CD8-positive, alpha-beta memory T cell (primary cell): ENCODE results near the gene DTNB. TPM values are rescaled to one million over a fixed set of nuclear protein-coding genes. Genes with fewer than 3 reads are reported as not detected.
A peak's percentile ranks its signal among the peaks of the same experiment; 100 is the strongest.

ENCODE experiments used
- CTCF ChIA-PET: fragments of 350-600 bp; sonication (Branson Sonifier 250); formaldehyde crosslinking; loops from one replicate; lab custom pipeline; 2021; ENCODE audit warnings: antibody characterized with exemption; lab: Charles Lee
- POLR2A ChIA-PET: fragments of 350-600 bp; sonication (Branson Sonifier 250); formaldehyde crosslinking; loops from one replicate; lab custom pipeline; 2021; ENCODE audit warnings: antibody characterized with exemption; lab: Charles Lee
- DNase-seq, 5 donors: peaks; one replicate each; pipeline versions ENCODE4 v3.0.0 to v3.0.0-alpha.2; 2020 to 2022; ENCODE audit warnings: mixed read lengths in 1 of 5
- H3K27ac ChIP-seq: one replicate; pipeline ENCODE4 v1.7.0; 2013; ENCODE audit warnings: low read depth, mild to moderate bottlenecking, low read length, moderate library complexity
- H3K27me3 ChIP-seq: 2 replicates; pipeline ENCODE4 v1.7.0; 2013; ENCODE audit warnings: low read length, mild to moderate bottlenecking; ENCODE audit not compliant: insufficient read depth, poor library complexity, severe bottlenecking
- H3K36me3 ChIP-seq: 2 replicates; pipeline ENCODE4 v1.7.0; 2013; ENCODE audit warnings: mild to moderate bottlenecking, low read length, moderate library complexity; ENCODE audit not compliant: insufficient read depth
- H3K4me1 ChIP-seq: 2 replicates; pipeline ENCODE4 v1.7.0; 2013; ENCODE audit warnings: mild to moderate bottlenecking, low read length, moderate library complexity; ENCODE audit not compliant: insufficient read depth
- H3K4me3 ChIP-seq: 2 replicates; pipeline ENCODE4 v1.7.0; 2013; ENCODE audit warnings: mild to moderate bottlenecking, low read length
- H3K9me3 ChIP-seq: 2 replicates; pipeline ENCODE4 v1.7.0; 2013; ENCODE audit warnings: mild to moderate bottlenecking, low read length
- H3K27ac Mint-ChIP-seq, 8 donors: one replicate each; pipeline ENCODE4 v1.8.0; 2020 to 2021; ENCODE audit warnings: mixed read lengths in 8 of 8, mild to moderate bottlenecking in 6 of 8, inconsistent platforms in 3 of 8, moderate library complexity in 3 of 8
- H3K27me3 Mint-ChIP-seq, 2 donors: one replicate each; pipeline ENCODE4 v1.8.0; 2020 to 2021; ENCODE audit warnings: mixed read lengths in 2 of 2, mild to moderate bottlenecking in 1 of 2, moderate library complexity in 1 of 2
- H3K36me3 Mint-ChIP-seq, 3 donors: one replicate each; pipeline ENCODE4 v1.8.0; 2020 to 2021; ENCODE audit warnings: mixed read lengths in 3 of 3, inconsistent platforms in 1 of 3, mild to moderate bottlenecking in 1 of 3
- H3K4me1 Mint-ChIP-seq, 3 donors: one replicate each; pipeline ENCODE4 v1.8.0; 2020 to 2021; ENCODE audit warnings: mixed read lengths in 3 of 3, inconsistent platforms in 1 of 3, mild to moderate bottlenecking in 1 of 3
- H3K4me3 Mint-ChIP-seq, 7 donors: one replicate each; pipeline ENCODE4 v1.8.0; 2020 to 2021; ENCODE audit warnings: mixed read lengths in 7 of 7, mild to moderate bottlenecking in 6 of 7, moderate library complexity in 4 of 7, inconsistent platforms in 2 of 7
- H3K9me3 Mint-ChIP-seq, 5 donors: one replicate each; pipeline ENCODE4 v1.8.0; 2020 to 2022; ENCODE audit warnings: mixed read lengths in 5 of 5, mild to moderate bottlenecking in 3 of 5, moderate library complexity in 2 of 5, inconsistent platforms in 1 of 5
- polyA plus RNA-seq: library from polyadenylated mRNA; unstranded; fragments of 300-500 nt; fragmentation: Illumina TruSeq; gene quantifications from one replicate; pipeline ENCODE4 v1.2.3, GENCODE V29; 2021
- total RNA-seq, 2 experiments: library from RNA; stranded (reverse); gene quantifications; one replicate each; pipeline ENCODE4 v1.2.3, GENCODE V29; 2021

The DTNB gene
- total and polyA plus RNA-seq, 3 experiments from 2014 or later, result 15.2 to 19.4 (median 16.8) TPM

DNA sequence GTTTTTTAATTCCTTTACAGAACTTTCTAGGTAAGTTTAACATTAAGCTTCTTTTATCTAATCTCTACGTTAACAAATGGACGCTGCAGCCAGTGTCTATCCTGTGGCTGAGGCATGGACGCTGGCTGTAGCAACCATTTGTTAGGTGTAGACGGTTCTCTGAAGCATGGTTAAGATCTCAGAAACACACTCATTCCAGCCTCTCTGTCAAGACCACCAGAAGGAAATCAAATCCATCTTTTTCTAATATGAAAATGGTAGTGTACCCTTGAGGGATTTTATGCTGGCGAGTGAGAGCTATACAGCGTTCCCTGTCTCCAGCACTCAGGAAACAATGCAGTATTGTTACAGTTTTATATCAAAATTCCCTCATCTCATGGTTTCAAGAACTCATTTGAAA is 78.0 kb downstream of the DTNB start:
- H3K4me1 ChIP-seq, result no peaks in the 10 kb centered on the region
- H3K27ac Mint-ChIP-seq, result no peak overlapping the region
- H3K27me3 ChIP-seq, result no peaks in the 10 kb centered on the region
- no peak overlapping the region for H3K4me3 Mint-ChIP-seq
- no peaks in the 10 kb centered on the region for H3K36me3 ChIP-seq
- no peaks in the 10 kb centered on the region for H3K9me3 ChIP-seq
- DNase-seq, result no peak
- H3K36me3 Mint-ChIP-seq, result peaks cover 8 to 11% (median 8%) of the 10 kb centered on the region in 3 donors
- H3K9me3 Mint-ChIP-seq, result no peaks in the 10 kb centered on the region
- peaks cover 7 to 11% (median 8%) of the 10 kb centered on the region in 3 donors for H3K4me1 Mint-ChIP-seq
- POLR2A ChIA-PET, result no interaction called here
- H3K4me3 ChIP-seq, result no peak overlapping the region
- H3K27ac ChIP-seq, result no peak overlapping the region
- no peaks in the 10 kb centered on the region for H3K27me3 Mint-ChIP-seq
- CTCF ChIA-PET, result no interaction called here

DNA sequence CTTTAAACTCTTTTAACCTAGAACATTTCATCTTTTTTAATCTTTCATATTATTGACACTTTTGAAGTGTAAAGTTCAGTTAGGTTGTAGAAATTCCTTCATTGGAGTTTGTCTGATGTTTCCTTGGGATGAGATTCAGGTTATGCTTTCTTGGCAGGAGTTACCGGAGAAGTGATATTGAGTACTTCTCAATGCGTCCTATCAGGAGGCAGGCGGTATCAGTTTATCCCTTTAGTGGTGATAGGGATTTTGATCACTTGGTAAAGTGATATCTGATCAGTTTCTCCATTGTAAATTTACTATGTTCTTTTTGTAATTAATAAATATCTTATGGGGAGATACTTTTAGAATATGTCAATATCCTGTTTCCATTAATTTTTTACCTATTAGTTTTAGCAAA is 78.4 kb downstream of the DTNB start:
- H3K27ac ChIP-seq, result no peak overlapping the region
- H3K27me3 Mint-ChIP-seq, result no peaks in the 10 kb centered on the region
- H3K36me3 ChIP-seq, result no peaks in the 10 kb centered on the region
- H3K36me3 Mint-ChIP-seq, result peaks cover 8 to 11% (median 8%) of the 10 kb centered on the region in 3 donors
- no peak overlapping the region for H3K4me3 Mint-ChIP-seq
- no peaks in the 10 kb centered on the region for H3K9me3 Mint-ChIP-seq
- ChIA-PET CTCF (no interaction called here), POLR2A (no interaction called here)
- H3K9me3 ChIP-seq, result no peaks in the 10 kb centered on the region
- H3K4me1 ChIP-seq, result no peaks in the 10 kb centered on the region
- no peak overlapping the region for H3K4me3 ChIP-seq
- no peaks in the 10 kb centered on the region for H3K27me3 ChIP-seq
- H3K4me1 Mint-ChIP-seq, result peaks cover 7 to 11% (median 8%) of the 10 kb centered on the region in 3 donors
- no peak for DNase-seq
- no peak overlapping the region for H3K27ac Mint-ChIP-seq

DNA sequence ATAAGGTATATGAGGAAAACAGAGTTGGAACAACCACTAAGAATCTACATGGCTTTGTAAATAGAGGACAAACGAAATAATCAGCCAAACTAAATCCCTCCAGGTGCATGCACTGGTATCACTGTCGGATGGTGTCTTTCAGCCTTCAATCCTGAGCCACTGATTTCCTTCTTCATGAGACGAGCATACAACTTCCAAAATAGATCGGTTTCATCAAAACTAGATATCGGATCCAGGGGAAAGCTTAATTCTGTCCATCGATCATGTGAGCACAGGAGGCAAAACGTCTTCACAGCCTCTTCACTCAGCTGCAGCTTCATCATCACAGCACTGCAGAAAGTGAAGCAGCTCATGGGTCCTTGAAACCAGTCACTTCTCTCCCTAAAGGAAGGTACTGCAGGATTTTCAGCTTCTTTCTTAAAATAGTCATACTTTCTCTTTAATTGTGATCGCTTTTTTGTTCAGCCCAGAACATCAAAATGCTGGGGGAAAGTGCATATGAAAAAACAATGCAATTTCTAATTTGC is 80.5 kb downstream of the DTNB start:
- ChIA-PET CTCF (interaction anchor here (1.2 kb wide), 1 partner anchor 10 kb away, joined by 4 read pairs; no protein-coding TSS in a partner anchor), POLR2A (interaction anchor here (0.7 kb wide), 1 partner anchor 94 kb away, joined by 3 read pairs; no protein-coding TSS in a partner anchor)
- H3K9me3 Mint-ChIP-seq, result no peaks in the 10 kb centered on the region
- peaks cover 12 to 18% (median 13%) of the 10 kb centered on the region in 3 donors for H3K4me1 Mint-ChIP-seq
- no peak overlapping the region for H3K4me3 ChIP-seq
- no peaks in the 10 kb centered on the region for H3K27me3 ChIP-seq
- H3K27ac Mint-ChIP-seq, result peak overlapping the region in 5 of 8 donors; percentile 26 to 81 (median 51)
- no peaks in the 10 kb centered on the region for H3K36me3 ChIP-seq
- no peak overlapping the region for H3K27ac ChIP-seq
- no peak for DNase-seq
- peaks cover 0 to 6% (median 3%) of the 10 kb centered on the region in 3 donors for H3K36me3 Mint-ChIP-seq
- no peaks in the 10 kb centered on the region for H3K4me1 ChIP-seq
- no peak overlapping the region for H3K4me3 Mint-ChIP-seq
- H3K9me3 ChIP-seq, result no peaks in the 10 kb centered on the region
- H3K27me3 Mint-ChIP-seq, result no peaks in the 10 kb centered on the region

DNA sequence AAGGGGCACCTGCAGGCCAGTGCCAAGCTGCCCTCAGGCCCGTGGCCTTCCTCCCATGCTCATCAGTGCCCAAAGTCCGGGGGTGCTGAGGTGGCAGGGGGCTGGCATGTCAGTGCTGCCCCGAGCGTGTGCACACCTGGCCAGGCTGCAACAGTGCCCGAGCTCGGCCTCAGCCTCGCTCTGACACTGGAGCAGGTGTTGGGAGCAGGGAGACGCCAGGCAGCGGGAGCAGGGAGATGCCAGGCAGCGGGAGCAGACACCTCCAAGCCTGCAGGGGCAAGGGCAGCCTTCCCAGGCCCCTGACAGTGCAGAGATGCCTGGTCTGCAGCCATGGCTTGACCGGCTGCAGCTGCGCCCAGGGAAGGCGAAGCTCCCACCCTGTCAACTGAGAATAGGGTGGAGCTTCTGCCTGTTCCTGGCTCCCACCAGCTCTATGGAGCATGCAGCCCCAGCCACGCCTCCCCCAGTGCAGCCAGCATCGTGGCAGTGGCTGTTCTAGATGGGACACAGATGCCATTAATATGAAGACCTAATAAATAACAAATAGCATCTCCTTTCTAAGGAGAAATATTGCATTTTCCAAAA is 82.4 kb downstream of the DTNB start:
- Histone ChIP-seq H3K27me3 (no peaks in the 10 kb centered on the region), H3K4me1 (no peaks in the 10 kb centered on the region), H3K27ac (no peak overlapping the region), H3K36me3 (no peaks in the 10 kb centered on the region), H3K9me3 (no peaks in the 10 kb centered on the region), H3K4me3 (no peak overlapping the region)
- Mint-ChIP-seq H3K9me3 (no peaks in the 10 kb centered on the region), H3K36me3 (peaks cover 0 to 3% (median 2%) of the 10 kb centered on the region in 3 donors), H3K27me3 (no peaks in the 10 kb centered on the region), H3K4me3 (no peak overlapping the region), H3K4me1 (peaks cover 14 to 18% (median 17%) of the 10 kb centered on the region in 3 donors), H3K27ac (peak overlapping the region in 1 of 8 donors; percentile 7)
- no peak for DNase-seq
- ChIA-PET CTCF (no interaction called here), POLR2A (no interaction called here)

DNA sequence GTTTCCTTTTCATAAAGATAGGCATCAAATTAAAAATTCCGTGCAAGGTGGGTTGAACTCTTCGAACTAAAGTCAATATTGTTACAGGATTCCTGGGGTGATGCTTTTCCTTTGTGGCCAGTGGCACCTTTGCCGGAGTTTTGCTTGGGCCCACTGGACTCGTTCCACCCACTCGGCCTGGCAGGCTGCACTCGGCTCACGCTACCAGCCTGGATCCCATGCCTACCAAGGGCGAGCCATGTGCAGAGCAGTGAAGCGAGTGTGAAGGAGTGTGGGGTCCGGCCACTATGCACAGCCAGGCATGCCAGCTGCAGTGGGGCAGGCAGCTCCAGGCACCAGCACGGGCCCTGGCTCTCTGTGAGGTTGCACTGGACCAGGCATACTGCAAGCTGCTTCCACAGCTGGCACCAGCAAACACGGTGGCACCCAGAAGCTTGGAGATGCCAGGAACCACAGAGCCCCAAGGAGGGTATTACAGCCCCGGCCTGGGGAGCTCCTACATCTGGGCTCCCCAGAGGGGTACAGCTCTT is 83.6 kb downstream of the DTNB start:
- no peak for DNase-seq
- ChIA-PET CTCF (interaction anchor here (0.6 kb wide), 1 partner anchor 103 kb away, joined by 3 read pairs; no protein-coding TSS in a partner anchor), POLR2A (no interaction called here)
- H3K4me3 ChIP-seq, result no peak overlapping the region
- H3K27me3 ChIP-seq, result no peaks in the 10 kb centered on the region
- no peaks in the 10 kb centered on the region for H3K9me3 Mint-ChIP-seq
- H3K36me3 Mint-ChIP-seq, result peaks cover 0 to 3% (median 0%) of the 10 kb centered on the region in 3 donors
- no peaks in the 10 kb centered on the region for H3K9me3 ChIP-seq
- H3K27me3 Mint-ChIP-seq, result no peaks in the 10 kb centered on the region
- no peak overlapping the region for H3K27ac Mint-ChIP-seq
- H3K4me1 Mint-ChIP-seq, result peaks cover 14 to 18% (median 17%) of the 10 kb centered on the region in 3 donors
- no peaks in the 10 kb centered on the region for H3K4me1 ChIP-seq
- no peak overlapping the region for H3K4me3 Mint-ChIP-seq
- H3K27ac ChIP-seq, result no peak overlapping the region
- H3K36me3 ChIP-seq, result no peaks in the 10 kb centered on the region

DNA sequence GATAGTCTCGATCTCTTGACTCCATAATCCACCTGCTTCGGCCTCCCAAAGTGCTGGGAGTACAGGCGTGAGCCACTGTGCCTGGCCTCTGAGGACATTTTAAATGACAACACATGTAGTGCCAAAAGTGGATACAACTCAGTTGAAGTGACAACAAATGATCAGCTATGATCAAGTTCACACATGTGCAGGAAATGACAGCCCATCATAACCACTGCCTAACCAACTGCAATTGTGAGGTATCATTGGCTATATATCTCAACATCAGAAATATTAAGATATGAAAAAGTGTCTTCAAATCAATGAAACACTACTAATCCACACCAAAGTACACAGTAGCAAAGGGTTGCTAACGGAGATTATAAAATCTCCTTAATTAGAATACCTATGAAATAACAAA is 84.8 kb downstream of the DTNB start:
- Mint-ChIP-seq H3K27ac (no peak overlapping the region), H3K4me1 (peaks cover 14 to 18% (median 17%) of the 10 kb centered on the region in 3 donors), H3K9me3 (no peaks in the 10 kb centered on the region), H3K36me3 (no peaks in the 10 kb centered on the region), H3K27me3 (no peaks in the 10 kb centered on the region), H3K4me3 (no peak overlapping the region)
- ChIA-PET POLR2A (no interaction called here), CTCF (no interaction called here)
- Histone ChIP-seq H3K9me3 (no peaks in the 10 kb centered on the region), H3K36me3 (no peaks in the 10 kb centered on the region), H3K4me1 (no peaks in the 10 kb centered on the region), H3K4me3 (no peak overlapping the region), H3K27ac (no peak overlapping the region), H3K27me3 (no peaks in the 10 kb centered on the region)
- DNase-seq, result no peak

DNA sequence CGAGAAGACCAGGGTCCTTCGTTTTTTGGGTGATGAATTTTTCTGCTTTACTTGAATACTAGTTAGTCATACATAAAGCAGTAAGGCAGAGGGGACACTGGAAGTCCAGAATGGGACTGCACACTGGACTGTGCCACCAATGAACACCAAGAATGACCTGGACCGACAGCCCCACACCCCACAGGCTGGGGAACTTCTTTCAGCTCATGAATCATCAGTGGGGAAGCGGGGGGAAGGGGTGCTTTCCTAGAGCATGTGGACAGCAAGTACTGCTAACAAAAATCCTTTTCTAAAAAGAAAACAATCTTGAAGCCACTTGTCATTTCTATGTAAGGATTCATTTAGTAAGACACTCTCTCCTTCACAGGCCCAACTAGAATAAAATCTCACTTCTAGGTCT is 86.0 kb downstream of the DTNB start:
- Mint-ChIP-seq H3K27me3 (no peaks in the 10 kb centered on the region), H3K9me3 (no peaks in the 10 kb centered on the region), H3K36me3 (peaks cover 0 to 4% (median 0%) of the 10 kb centered on the region in 3 donors), H3K27ac (no peak overlapping the region), H3K4me1 (peaks cover 11 to 17% (median 13%) of the 10 kb centered on the region in 3 donors), H3K4me3 (no peak overlapping the region)
- H3K27ac ChIP-seq, result no peak overlapping the region
- ChIA-PET CTCF (no interaction called here), POLR2A (no interaction called here)
- no peak for DNase-seq
- no peaks in the 10 kb centered on the region for H3K27me3 ChIP-seq
- H3K36me3 ChIP-seq, result no peaks in the 10 kb centered on the region
- no peaks in the 10 kb centered on the region for H3K9me3 ChIP-seq
- H3K4me3 ChIP-seq, result no peak overlapping the region
- no peaks in the 10 kb centered on the region for H3K4me1 ChIP-seq

DNA sequence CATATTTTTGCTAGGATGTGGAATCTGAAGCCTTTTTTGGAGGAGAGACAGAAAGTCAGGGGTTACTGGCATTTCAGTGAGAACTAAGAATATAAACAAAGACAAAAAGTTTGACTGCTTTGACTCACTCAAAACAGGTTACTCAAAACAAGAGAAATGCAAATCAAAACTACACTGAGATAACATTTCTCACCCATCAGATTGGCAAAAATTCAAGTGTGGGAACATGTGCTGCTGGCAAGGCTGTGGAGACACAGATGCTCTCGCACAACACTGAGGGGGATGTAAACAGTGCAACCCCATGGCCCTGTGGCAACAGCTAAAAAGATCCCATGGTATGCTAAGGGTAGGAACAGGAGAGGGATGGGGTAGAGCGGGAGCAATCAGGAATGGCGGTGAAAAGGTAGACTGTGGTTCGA is 86.6 kb downstream of the DTNB start:
- Histone ChIP-seq H3K27me3 (no peaks in the 10 kb centered on the region), H3K4me1 (no peaks in the 10 kb centered on the region), H3K9me3 (no peaks in the 10 kb centered on the region), H3K27ac (no peak overlapping the region), H3K4me3 (no peak overlapping the region), H3K36me3 (no peaks in the 10 kb centered on the region)
- peak overlapping the region in 1 of 8 donors; percentile 20 for H3K27ac Mint-ChIP-seq
- H3K4me1 Mint-ChIP-seq, result peaks cover 6 to 11% (median 7%) of the 10 kb centered on the region in 3 donors
- ChIA-PET CTCF (interaction anchor here (2.1 kb wide), 1 partner anchor 21 kb away, joined by 6 read pairs; no protein-coding TSS in a partner anchor), POLR2A (no interaction called here)
- no peak for DNase-seq
- no peak overlapping the region for H3K4me3 Mint-ChIP-seq
- H3K9me3 Mint-ChIP-seq, result no peaks in the 10 kb centered on the region
- H3K27me3 Mint-ChIP-seq, result no peaks in the 10 kb centered on the region
- peaks cover 0 to 5% (median 0%) of the 10 kb centered on the region in 3 donors for H3K36me3 Mint-ChIP-seq
